Hematopoietic multipotent progenitor cell treated with erythropoietin and hydrocortisone succinate and interleukin-3 and kit ligand, for 15 days (in vitro differentiated cells): ENCODE measurements around the gene CDCA7.
"Not testable (repeated sequence)": the region's sequence is repeated elsewhere in the genome, so short reads cannot be mapped to it uniquely, and the experiment has no call there.

Source experiments
- DNase-seq: peaks from one replicate; pipeline ENCODE4 v3.0.0-alpha.2; 2015; ENCODE audit warnings: low spot score

The CDCA7 gene

DNA sequence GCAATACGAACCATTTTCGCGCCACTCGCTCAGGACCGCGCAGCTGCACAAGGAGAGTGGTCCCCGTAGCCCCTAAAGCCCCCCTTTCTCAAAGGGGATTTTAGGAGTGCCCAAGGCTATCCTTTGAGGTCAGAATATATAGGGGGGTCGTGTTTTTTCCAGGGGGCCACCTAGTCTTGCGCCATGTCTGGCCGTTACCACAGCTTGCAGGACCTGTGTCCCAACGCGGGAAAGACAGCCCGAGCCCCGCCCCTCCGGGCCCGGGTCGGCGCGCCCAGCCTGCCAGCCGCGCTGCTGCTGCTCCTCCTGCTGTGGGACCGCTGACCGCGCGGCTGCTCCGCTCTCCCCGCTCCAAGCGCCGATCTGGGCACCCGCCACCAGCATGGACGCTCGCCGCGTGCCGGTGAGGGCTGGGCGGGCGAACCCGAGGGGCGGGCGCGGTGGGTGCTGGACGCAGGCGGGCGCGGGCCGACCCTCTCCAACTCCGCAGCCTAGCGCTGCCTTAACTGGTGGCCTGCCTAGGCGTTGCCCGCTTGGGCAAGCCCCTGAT, at the start of gene CDCA7:
CDCA7 (plus strand) TSS at position 291 of the 550 bp plus-strand sequence; CDS start at position 383, 92 bp downstream.
- DNase-seq = no peak

DNA sequence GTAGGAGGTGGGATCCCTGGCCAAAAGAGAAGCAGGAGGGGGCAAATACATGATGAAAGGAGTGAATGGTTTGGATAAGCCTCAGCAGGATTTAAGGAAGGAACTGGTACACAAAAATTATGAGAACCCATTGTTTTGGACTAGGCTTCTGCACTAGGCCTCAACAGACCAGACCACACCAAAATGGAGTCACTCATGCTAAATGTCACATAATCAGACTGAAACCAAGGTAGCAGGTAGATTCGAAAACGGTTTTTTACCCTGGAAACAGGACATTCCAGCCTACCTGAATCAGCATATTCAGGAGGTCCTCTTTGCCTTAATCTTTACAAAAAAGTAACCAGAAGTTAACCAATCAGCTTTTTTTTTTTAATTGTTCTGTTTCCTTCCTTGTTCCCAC, 49.4 kb upstream of the CDCA7 start:
- DNase-seq = no peak

DNA sequence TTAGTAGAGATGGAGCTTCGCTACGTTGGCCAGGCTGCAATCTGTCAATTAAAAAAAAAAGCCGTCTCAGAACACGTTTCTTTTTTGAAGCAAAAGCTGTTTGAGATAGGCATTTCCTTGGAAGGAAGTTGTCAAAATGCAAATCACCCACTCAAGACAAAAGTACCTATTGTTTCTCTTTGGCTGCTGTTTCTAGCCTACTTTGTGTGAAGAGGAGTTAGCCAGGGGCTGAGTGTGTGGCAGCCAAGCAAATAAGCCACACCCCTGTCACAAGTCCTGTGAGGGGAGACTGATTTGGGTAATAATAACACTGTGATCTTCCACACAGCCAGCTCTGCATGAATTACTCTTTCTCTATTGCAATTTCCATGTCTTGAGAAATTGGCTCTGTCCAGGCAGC, 47.4 kb upstream of the CDCA7 start:
- DNase-seq = no peak

DNA sequence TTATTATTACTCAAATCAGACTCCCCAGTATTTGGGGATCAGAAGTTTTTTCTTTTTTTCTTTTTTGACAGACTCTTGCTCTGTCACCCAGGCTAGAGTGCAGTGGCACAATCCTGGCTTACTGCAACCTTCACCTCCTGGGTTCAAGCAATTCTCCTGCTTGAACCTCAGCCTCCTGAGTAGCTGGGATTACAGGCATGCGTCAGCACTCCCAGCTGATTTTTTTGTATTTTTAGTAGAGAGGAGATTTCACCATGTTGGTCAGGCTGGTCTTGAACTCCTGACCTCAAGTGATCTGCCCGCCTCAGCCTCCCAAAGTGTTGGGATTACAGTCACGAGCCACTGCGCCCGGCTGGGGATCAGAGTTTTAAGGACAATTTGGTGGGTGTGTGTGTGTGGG, 45.3 kb upstream of the CDCA7 start:
- DNase-seq = not testable (repeated sequence)

DNA sequence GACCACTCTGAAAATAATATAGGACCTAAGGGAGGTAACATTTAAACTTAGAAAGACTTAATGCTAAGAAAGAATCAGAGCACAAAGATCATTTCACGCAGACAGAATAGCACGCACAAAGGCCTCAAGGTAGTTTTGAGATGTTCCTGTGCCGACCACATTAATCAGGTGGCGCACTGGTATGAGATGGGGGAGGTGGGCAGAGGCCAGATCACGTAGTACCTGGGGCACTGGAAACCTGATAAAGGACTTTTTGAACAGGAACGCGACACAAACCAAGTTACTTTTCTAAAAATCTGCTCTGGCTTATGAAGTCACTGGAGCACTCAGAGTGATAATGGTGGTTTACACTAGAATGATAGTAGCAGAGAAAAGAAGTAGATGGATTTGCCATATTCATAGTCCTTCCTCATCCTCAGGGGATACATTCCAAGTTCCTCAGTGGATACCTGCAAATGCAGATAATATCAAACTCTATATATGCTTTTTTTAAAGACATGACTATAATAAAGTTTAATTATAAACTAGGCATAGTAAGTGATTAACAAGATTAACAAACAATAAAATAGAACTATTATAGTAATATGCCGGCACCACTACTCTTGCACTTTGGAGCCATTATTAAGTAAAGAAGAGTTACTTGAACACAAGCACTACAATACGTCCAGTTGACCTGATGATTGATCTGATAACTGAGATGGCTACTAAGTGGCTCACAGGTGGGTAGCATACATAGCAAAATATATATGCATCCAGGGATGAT, 42.6 kb upstream of the CDCA7 start:
- no peak for DNase-seq

DNA sequence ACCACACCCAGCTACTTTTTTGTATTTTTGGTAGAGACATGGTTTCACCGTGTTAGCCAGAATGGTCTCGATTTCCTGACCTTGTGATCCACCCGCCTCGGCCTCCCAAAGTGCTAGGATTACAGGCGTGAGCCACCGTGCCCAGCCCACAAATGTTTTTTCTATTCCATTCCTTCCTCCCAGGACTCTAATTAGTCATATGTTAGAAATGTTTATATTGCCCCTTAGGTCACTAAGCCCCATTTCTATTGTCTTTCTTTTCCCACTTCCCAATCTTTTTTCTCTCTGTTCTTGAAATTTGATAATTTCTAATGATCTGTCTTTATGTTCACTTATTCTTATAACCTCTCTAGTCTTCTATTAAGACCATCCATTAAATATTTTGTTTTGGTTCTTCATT, 31.3 kb upstream of the CDCA7 start:
- DNase-seq = no peak

DNA sequence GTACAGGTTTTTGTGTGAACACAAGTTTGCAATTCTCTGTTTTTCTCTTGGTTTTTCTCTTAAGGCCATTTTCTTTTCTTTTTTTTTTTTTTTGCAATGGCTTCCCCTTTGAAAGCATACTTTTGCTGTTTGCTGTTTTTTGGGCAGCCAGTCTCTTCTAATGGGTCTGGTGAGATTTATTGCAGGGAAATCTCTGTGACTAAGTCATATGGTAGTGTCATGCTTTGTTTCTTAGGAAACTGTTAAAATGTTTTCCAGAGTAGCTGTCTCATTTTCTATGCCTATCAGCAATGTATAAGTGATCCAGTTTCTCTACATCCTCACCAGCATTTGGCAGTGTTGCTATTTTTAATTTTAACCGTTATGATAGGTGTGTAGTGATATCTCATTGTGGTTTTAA, 27.9 kb upstream of the CDCA7 start:
- DNase-seq = no peak

DNA sequence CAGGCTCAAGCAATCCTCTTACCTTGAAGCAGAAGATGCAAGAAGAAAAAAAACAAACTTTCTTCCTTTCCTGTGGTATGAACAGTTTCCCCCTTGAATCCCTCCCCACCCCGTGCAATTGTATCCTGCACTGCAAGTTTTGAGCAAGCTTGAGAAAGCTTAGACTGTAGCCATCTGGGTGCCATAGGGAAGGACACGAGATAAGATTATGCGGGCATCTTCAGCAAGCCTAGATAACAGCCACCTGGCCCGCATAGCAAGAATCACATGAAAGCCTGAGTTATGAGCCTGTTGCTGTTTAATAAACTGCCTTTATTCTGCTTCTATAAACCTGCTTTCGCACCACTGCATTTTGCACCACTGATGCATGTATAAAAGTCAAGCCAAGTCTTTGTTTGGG, 27.3 kb upstream of the CDCA7 start:
- DNase-seq = no peak

DNA sequence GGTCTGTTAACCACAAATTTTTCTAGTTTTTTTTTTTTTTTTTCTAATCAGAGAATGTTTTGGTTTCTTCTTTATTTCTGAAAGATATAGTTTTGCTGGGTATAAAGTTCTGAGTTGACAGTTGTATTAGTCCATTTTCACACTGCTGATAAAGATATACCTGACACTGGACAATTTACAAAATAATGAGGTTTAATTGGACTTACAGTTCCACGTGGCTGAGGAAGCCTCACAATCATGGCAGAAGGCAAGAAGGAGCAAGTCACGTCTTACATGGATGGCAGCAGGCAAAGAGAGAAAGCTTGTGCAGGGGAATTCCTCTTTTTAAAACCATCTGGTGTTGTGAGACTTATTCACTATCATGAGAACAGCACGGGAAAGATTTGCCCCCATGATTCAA, 21.7 kb upstream of the CDCA7 start:
- DNase-seq = not testable (repeated sequence)

DNA sequence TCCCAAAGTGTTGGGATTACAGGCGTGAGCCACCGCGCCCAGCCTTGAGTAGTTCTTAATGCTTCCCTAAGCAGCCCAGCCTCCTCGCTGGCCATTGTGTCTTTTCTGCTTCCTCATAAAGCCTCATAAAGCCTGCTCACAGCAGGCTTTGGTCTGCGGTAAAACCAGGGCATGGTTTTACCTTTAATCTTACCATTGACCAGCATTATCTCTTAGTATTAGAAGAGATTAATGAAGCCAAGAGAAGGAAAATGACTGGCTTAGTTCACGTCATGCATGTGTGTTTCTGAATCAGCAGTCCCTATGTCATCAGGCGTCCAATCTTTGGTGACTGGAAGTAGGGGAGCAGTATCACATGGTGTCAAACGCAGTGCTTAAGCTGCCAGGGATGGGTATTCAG, 14.9 kb upstream of the CDCA7 start:
- DNase-seq = no peak

DNA sequence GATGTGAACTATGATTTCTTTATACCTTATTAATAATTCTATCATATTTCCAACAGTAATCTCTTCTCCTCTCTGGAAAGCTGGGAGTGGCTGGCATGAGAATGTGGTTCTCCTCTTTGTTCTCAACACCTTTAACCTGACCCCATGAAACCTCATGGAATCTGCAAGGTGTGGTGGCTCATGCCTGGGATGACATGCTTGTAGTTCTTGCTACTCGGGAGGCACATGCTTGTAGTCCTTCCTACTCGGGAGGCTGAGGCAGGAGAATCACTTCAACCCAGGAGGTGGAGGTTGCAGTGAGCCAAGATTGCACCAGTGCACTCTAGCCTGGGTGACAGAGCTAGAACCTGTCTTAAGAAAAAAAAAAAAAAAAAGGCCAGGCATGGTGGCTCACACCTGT, 10.8 kb upstream of the CDCA7 start:
- DNase-seq = no peak

DNA sequence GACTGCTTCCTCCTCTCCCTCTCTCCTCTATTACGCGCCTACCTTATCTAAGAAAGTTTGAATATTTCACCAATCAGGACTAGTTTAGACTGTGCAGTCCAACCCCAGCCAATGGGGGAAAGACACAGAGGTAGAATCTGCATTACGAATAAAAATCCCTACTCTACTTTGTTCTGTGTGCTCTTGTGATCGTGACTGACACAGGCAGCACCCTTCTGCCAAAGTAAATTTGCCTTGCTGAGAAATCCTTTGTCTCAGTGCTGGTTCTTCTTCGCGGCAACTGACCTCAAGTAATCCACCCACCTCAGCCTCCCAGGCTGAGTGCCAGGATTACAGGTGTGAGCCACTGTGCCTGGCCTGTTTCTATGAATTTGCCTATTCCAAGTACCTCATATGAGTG, 8.6 kb upstream of the CDCA7 start:
- DNase-seq = no peak

DNA sequence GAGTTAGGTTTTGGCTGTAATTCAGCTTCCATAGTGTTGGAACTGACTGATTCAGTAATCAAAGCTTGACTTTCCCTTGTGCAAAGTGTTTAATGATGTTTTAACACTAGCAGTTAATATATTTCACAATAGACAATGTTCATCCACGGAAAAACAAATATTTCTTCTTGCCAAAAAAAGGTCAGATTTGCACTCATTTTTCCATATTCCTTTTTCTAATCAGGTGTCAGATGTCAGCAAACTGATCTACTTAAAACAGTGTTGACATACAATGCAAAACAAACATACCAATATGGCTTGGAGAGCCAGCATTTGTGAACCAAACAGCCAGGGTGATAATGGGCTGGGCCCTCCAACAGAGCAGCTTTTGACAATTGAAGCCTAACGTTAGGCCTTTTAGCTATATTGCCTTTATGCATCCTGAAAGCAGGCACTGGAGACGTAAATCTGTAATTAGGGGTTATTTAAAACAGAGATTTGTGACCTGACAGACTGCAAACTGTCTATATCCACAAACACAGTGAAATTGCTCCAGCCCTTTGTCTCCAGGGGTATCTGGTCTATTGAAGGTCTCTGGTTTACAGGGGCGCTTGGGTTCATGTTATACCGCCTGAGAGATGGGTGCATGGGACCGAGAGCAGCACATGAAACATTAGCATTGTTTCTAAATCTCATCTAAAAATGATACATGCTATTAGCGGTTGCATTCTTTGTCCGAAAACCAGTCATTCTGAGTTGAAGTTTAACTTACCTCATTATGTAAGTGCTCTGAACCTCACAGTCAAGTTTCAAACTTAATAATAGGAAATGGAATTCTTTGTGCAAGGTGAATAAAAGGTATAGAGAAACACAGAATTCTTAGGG, 7.1 kb upstream of the CDCA7 start:
- no peak for DNase-seq

DNA sequence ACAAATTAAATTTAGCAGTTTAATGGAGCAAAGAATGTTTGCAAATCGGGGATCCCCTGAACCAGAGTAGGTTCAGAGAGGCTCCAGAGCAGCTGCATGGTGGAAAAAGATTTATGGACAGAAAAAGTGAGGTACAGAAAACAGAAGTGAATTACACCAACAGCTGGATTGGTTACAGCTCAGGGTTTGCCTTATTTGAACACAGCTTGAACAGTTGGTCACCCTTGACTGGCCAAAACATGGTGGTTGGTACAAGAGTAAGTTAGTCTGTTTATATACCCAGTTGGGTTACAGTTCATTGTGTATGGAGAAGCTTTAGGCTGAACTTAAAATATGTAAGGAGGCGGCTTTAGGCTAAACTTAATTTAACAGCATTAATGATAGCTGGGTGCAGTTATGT, 5.4 kb upstream of the CDCA7 start:
- DNase-seq = no peak

DNA sequence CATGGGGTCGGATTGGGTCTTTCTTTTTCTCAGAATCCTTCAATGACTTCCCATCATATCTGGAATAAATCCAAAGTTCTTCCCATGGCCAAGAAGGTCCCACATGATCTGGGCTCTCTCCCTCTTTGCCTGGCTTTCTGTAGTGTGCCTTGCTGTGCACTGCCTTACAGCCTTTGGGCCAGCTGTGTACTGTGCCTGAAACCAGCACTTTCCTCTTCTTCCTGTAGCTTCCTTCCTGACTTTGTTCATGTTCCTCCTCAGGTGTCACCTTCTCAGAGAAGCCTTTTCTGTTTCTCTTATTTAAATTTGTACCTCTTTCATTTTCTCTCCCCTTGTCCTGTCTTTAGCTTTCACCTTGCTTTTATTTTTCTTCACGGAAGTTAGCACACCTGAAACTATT, 4.3 kb upstream of the CDCA7 start:
- DNase-seq = no peak

DNA sequence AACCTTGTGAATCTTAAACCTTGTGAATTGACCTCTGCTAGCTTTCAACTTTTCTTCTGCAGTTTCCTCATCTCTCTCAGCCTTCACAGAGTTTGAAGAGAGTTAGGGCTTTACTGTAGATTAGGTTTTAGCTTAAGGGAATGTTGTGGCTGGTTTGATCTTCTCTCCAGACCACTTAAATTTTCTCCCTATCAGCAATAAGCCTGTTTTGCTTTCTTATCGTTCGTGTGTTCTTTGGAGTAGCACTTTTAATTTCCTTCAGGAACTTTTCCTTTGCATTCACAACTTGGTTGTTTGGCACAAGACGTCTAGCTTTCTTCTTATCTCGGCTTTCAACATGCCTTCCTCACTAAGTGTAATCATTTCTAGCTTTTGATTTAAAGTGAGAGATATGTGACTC, 2.8 kb upstream of the CDCA7 start:
- no peak for DNase-seq

DNA sequence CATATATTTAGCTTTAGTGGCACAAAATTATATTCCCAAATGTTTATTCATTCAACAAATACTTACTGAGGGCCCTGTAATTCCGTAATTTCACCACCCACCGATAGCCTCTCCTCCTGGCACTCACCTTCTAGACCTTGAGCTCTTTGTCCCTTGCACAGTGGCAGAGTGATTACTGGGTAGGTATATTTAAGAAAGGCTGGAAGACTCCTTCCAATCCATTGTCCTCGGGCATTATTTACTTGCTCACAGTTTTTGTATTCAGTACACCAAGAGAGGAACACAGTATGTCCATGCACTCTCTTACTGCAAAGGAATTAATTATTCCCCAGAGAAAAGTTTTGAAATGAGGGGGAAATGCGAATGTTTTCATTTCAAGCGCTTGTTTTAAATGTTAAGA, 1.1 kb upstream of the CDCA7 start:
- no peak for DNase-seq

DNA sequence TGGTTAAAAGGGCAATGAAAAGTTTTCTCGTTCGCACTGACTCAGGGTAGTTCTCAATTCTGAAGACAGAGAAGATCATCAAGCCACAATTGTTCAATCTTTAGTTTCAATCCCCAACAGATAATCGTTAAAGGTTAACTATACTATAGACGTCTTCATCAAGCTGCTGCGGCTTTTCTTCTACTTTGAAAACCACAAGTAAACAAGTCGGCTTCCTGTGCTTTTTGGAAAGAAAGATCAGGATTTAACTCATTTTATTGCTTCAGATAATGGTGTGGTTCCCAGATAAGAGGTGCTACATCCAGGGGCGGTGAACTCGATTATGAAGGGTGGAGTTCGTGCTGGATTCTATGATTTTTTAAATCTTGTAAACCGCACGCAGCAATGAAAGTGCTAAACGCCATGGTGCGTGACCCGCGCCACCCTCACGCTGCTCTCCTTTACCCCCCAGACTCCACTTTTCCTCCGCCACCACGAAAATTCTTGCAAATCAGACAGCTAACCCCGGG, 545 bp upstream of the CDCA7 start:
- DNase-seq = no peak

DNA sequence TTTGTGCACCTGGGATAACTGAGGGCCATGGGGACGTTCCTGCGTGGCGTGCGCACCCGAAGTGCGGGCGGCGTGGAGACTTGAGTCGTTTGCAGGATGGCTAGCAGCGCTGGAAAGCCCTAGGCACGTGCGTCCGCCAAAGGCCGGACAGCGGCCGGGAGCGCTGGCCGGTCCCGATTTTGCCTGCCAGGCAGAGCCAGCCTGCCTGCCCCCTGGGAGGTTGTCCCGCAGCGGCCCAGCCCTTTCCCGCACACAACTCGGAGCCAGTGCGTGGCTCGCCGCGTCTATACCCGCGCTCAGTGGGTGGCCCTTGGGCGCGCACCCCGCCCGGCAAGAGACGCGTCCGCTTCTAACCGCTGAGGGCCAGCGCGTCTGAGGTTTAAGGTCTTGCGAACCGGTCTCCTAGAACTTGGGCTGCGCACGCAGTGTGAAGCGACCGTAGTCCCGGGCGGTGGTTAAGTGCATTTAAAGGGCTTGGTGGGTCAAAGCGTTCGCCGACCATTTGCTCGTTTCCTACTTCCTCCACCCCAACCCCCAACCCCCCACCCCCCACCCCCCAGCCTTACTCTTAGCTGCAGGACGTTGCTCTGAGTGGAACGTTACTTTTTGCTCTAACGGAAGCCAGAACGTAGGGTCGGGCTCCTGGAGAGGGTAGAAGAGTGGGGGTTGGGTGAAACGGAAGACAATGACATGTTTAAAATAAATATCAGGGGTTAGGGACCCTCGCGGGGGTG, 627 bp downstream of the CDCA7 start:
- DNase-seq = no peak

DNA sequence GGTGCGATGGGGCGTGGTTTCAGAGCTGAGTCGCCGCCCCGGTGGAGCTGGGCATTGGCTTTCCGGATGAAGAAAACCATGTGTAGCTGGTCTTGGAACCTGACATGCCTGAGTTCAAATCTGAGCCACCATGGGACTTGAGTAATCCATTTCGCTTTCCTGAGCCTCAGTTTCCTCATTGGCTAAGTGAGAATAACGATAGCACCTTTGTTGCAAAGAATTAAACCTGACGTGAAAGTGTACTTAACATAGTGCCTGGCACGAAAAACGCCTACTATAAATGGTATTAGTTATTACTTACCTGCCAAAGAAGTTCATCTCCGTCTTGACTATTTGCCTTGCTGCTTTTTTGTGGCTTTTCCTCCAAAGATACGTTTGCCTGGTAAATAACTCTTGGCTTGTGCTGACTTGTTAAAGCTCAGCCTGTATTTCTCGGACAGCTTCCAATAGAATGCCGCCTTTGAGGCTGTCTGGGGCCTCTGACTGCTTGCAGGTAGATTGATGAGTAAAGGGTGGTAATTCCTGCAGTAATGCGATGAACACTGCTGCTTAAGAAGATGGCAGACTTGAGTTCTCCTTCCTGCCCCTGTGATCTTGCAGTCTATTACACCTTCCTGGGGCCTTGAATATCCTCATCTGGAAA, 1.3 kb downstream of the CDCA7 start:
- no peak for DNase-seq

DNA sequence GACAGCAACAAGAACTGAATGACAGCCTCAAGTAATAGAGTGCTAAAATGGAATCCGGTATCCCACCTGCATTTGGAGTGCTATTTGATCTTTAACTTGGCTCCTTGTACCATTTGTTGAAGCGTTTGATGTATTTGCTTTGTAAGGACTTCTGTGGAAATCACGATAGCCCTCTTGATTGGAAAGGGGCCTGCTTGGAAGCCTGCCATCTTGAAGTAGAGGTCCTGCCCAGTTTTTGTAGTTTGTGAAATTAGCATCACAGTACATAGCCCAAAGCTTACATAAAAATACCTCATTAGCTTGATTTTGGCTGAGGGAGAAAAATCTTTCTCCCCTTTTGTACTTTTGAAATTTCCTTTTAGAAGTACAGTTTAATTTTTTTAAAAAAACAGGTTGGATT, 2.7 kb downstream of the CDCA7 start:
- no peak for DNase-seq

DNA sequence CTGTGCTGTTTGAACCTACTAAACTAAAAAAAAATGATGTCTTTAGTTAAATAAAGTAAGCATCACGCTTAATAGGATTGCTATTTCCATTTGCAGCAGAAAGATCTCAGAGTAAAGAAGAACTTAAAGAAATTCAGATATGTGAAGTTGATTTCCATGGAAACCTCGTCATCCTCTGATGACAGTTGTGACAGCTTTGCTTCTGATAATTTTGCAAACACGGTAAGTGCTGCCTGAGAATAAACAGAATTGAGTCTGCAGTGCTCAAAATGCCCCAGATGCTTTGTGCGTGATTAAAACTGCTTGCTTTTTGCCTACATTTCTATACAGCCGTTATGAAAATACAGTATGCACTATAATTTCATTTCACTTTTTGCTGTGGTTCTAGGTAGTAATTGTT, 3.9 kb downstream of the CDCA7 start:
- DNase-seq = no peak
